Tibial nerve (tissue), 4 donors: ENCODE measurements around the gene NMT1. TPM values are rescaled to one million over a fixed set of nuclear protein-coding genes. Genes with fewer than 3 reads are reported as not detected.

Experiments used
- DNase-seq, 2 donors: peaks; one replicate each; pipeline ENCODE4 v3.0.0-alpha.2; 2019; ENCODE audit warnings: low spot score in 2 of 2
- H3K27ac ChIP-seq, 4 donors: fragments of 200-600 bp; sonication (generic) in 3 of 4; one replicate each; pipeline ENCODE4 v1.5.1; 2017 to 2019; ENCODE audit warnings: mild to moderate bottlenecking in 1 of 4
- H3K27me3 ChIP-seq, 2 donors: fragments of 200-600 bp; sonication (generic) in 1 of 2; one replicate each; pipeline versions ENCODE4 v1.5.1 to v1.6.0; 2017 to 2019
- H3K36me3 ChIP-seq, 3 donors: fragments of 200-600 bp; sonication (generic); one replicate each; pipeline ENCODE4 v1.5.1; 2018 to 2019
- H3K4me1 ChIP-seq, 4 donors: fragments of 200-600 bp; sonication (generic) in 3 of 4; one replicate each; pipeline ENCODE4 v1.5.1; 2017 to 2019
- H3K4me3 ChIP-seq, 4 donors: fragments of 200-600 bp; sonication (generic) in 3 of 4; one replicate each; pipeline ENCODE4 v1.5.1; 2017 to 2019; ENCODE audit warnings: mild to moderate bottlenecking in 1 of 4, moderate library complexity in 1 of 4
- H3K9me3 ChIP-seq, 4 donors: fragments of 200-600 bp; sonication (generic) in 3 of 4; one replicate each; pipeline ENCODE4 v1.5.1; 2017 to 2019
- EP300 ChIP-seq, 2 donors: sonication (generic); formaldehyde crosslinking; IDR thresholded peaks; one replicate each; pipeline ENCODE4 v1.6.1; 2017; ENCODE audit warnings: antibody characterized with exemption in 2 of 2, mild to moderate bottlenecking in 1 of 2
- POLR2A ChIP-seq, 2 donors: fragments of 450-650 bp; IDR thresholded peaks; one replicate each; pipeline ENCODE4 v1.6.1; 2017; ENCODE audit warnings: antibody characterized with exemption in 2 of 2, mild to moderate bottlenecking in 2 of 2, moderate library complexity in 2 of 2
- WGBS, 2 donors: methylation state at CpG; one replicate each; pipeline ENCODE4 v1.1.5; 2018; 5-methylcytosine and 5-hydroxymethylcytosine counted together
- total RNA-seq, 4 donors: library from RNA; depleted of rRNA; stranded (reverse); fragments of >200 nt; gene quantifications; one replicate each; pipeline ENCODE4 v1.1.0, GENCODE V29; 2016
- TF ChIP-seq, protein P1 (sequence below), 5 experiments: fragments of 200-600 bp in 3 of 5; fragments of 450-650 bp in 2 of 5; sonication (generic) in 3 of 5; IDR thresholded peaks; one replicate each; pipeline ENCODE4 v1.5.1; 2016 to 2019; ENCODE audit warnings: antibody characterized with exemption in 5 of 5, mild to moderate bottlenecking in 3 of 5, moderate library complexity in 2 of 5

The NMT1 gene
- total RNA-seq, 4 donors from 2014 or later: 63.2 to 97.9 (median 80.1) TPM

DNA sequence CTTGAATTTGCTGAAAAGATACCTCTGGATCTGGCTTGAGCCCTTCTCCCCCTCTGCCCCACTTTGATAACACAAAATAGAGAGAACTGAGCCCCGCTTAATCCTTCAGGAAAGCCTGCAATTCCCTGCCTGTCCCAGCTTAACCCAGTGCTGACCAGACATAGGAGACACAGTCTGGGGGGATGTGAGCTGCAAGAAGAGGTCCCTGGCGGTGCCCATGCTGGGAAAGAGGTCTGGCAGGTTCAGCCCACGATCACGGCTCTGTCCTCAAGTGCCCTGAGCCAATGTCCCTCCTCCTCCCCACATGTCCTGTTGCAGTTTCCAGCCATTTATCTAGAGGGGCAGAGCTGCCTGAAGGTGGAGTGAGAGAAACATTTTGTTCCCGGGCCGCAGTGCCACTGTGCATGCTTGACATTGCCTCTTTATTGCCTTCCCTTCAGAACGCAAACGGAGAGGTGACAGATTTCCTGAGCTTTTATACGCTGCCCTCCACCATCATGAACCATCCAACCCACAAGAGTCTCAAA is 42.2 kb downstream of the NMT1 start:
- Histone ChIP-seq H3K27ac (peak overlapping the region in 1 of 4 donors; percentile 55), H3K9me3 (no peaks in the 10 kb centered on the region), H3K4me1 (peaks cover 0 to 61% (median 18%) of the 10 kb centered on the region in 4 donors), H3K4me3 (no peak overlapping the region), H3K36me3 (peaks cover 2 to 94% (median 44%) of the 10 kb centered on the region in 3 donors), H3K27me3 (no peaks in the 10 kb centered on the region)
- DNase-seq: no peak
- TF ChIP-seq, protein P1, sequence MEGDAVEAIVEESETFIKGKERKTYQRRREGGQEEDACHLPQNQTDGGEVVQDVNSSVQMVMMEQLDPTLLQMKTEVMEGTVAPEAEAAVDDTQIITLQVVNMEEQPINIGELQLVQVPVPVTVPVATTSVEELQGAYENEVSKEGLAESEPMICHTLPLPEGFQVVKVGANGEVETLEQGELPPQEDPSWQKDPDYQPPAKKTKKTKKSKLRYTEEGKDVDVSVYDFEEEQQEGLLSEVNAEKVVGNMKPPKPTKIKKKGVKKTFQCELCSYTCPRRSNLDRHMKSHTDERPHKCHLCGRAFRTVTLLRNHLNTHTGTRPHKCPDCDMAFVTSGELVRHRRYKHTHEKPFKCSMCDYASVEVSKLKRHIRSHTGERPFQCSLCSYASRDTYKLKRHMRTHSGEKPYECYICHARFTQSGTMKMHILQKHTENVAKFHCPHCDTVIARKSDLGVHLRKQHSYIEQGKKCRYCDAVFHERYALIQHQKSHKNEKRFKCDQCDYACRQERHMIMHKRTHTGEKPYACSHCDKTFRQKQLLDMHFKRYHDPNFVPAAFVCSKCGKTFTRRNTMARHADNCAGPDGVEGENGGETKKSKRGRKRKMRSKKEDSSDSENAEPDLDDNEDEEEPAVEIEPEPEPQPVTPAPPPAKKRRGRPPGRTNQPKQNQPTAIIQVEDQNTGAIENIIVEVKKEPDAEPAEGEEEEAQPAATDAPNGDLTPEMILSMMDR (IDR thresholded peaks at IDR 0.05): no peak
- TF ChIP-seq POLR2A (IDR thresholded peaks at IDR 0.05): no peak
- TF ChIP-seq EP300 (IDR thresholded peaks at IDR 0.05): no peak
- WGBS, 2 donors: 79 to 80% methylated on average over 9 of the region's 9 CpGs

DNA sequence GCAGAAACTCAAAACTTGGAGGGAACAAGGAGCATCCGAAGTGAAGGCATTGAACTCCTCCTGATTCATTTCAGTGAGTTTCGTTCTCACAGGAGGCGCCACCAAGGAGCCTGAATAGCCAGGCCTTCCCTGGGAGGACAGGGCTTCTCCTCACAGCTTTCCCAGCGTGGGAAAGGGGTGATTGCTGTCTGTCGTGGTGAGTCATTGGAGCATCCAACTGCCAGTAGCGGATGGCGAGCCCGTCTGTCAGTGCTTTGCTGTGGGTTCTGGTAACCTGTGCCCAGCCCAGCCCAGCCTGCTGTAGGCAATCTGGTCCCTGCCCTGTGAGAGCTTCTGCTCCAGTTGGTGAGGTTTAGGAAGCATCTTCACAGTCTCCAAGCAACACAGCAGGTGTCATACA is 42.9 kb downstream of the NMT1 start:
- no peak for DNase-seq
- peaks cover 2 to 97% (median 41%) of the 10 kb centered on the region in 3 donors for H3K36me3 ChIP-seq
- H3K27ac ChIP-seq: no peak overlapping the region
- H3K9me3 ChIP-seq: no peaks in the 10 kb centered on the region
- TF ChIP-seq POLR2A (IDR thresholded peaks at IDR 0.05) (no peak), EP300 (IDR thresholded peaks at IDR 0.05) (no peak)
- TF ChIP-seq, protein P1 (IDR thresholded peaks at IDR 0.05): no peak
- no peak overlapping the region for H3K4me3 ChIP-seq
- H3K4me1 ChIP-seq: peaks cover 0 to 61% (median 12%) of the 10 kb centered on the region in 4 donors
- no peaks in the 10 kb centered on the region for H3K27me3 ChIP-seq
- 81 to 88% methylated on average over 7 to 8 of the region's 8 CpGs for WGBS, 2 donors

DNA sequence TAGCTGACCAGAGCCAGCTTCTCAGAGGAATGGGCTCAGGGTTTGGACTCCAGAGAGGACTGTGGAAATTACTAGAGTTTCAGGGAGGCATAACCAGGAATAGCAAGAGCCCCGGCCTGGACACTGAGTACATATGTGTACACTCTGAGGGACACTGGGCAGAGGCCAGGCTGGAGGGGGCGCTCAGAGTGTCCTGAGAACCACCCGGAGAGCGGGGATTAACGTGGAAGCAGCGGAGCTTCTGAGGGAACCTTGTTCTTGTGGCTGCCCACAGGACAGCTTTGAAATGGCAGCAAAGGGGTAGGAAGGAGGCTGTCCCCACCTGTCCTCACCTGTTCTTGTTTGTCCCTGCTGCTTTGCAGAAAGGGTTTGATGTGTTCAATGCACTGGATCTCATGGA is 43.4 kb downstream of the NMT1 start:
- no peaks in the 10 kb centered on the region for H3K9me3 ChIP-seq
- TF ChIP-seq, protein P1 (IDR thresholded peaks at IDR 0.05): no peak
- TF ChIP-seq EP300 (IDR thresholded peaks at IDR 0.05) (no peak), POLR2A (IDR thresholded peaks at IDR 0.05) (no peak)
- DNase-seq: no peak
- 87 to 96% methylated on average over 6 of the region's 6 CpGs for WGBS, 2 donors
- H3K4me3 ChIP-seq: no peak overlapping the region
- H3K27ac ChIP-seq: no peak overlapping the region
- H3K36me3 ChIP-seq: peaks cover 2 to 98% (median 41%) of the 10 kb centered on the region in 3 donors
- no peaks in the 10 kb centered on the region for H3K27me3 ChIP-seq
- H3K4me1 ChIP-seq: peaks cover 0 to 61% (median 12%) of the 10 kb centered on the region in 4 donors

DNA sequence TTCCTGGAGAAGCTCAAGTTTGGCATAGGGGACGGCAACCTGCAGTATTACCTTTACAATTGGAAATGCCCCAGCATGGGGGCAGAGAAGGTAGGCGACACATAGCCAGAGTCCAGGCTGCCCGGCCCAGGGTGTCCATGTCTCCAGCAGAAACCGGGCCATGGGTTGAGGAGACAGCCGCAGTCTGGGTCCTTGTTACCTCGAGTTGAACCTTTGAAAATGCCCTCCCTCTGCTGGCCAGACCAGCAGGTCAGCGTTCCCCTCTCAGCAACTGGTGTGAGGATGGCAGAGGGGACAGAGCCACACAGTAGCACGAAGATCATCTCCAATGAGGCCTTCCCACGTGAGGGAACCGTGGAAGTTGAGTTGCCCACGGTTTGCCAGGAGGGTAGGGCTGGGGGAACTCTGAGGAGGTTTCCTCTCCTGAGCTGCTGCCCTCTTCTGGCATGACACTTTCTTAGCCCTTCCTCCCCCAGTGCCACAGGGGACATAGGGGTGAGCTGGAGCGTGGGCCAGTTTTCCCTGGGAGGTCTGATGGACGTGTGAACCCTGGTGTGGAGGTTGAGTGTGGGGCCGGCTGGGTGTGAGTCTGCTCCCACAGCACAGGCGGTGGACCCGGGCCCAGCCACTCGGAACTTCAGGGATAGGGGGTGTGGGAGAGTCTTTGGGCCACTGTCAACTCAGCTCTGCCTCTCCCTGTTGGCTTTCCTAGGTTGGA is 43.9 kb downstream of the NMT1 start:
- Histone ChIP-seq H3K9me3 (no peaks in the 10 kb centered on the region), H3K4me1 (peaks cover 0 to 66% (median 12%) of the 10 kb centered on the region in 4 donors), H3K36me3 (peaks cover 2 to 95% (median 37%) of the 10 kb centered on the region in 3 donors), H3K4me3 (no peak overlapping the region), H3K27ac (peak overlapping the region in 2 of 4 donors; percentile 8 to 43), H3K27me3 (no peaks in the 10 kb centered on the region)
- 78 to 81% methylated on average over 16 to 17 of the region's 17 CpGs for WGBS, 2 donors
- TF ChIP-seq, protein P1 (IDR thresholded peaks at IDR 0.05): no peak
- DNase-seq: no peak

DNA sequence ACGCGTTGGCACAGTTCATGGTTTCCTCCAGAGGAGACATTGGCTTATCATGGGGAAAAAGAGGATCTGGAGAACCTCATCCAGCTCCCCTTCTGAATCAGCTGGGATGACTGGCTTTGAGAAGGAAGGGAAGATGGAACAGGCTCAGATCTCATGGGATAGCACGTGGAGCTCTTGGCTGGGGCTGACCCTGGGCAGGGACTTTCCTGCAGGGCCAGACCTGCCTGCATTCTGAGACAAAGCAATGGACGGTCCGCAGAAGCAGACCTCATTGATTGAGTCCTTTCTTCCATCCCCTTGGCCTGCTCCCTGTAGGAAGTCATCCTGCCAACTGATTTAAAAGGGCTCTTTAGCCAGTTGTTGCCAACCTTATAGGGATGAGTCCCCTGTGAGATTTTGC is 45.0 kb downstream of the NMT1 start:
- TF ChIP-seq, protein P1 (IDR thresholded peaks at IDR 0.05): no peak
- TF ChIP-seq POLR2A (IDR thresholded peaks at IDR 0.05) (no peak), EP300 (IDR thresholded peaks at IDR 0.05) (no peak)
- DNase-seq: no peak
- Histone ChIP-seq H3K27me3 (no peaks in the 10 kb centered on the region), H3K4me1 (peaks cover 0 to 75% (median 12%) of the 10 kb centered on the region in 4 donors), H3K36me3 (peaks cover 2 to 84% (median 35%) of the 10 kb centered on the region in 3 donors), H3K9me3 (no peaks in the 10 kb centered on the region), H3K27ac (peak overlapping the region in 3 of 4 donors; percentile 15 to 76 (median 72)), H3K4me3 (no peak overlapping the region)
- WGBS, 2 donors: 80 to 83% methylated on average over 5 of the region's 5 CpGs
